Kasumi-1 (cell line): ENCODE results near the gene TSPAN10.

Source experiments
- DNase-seq, 2 experiments: peaks; one replicate each; lab custom pipeline; 2025; lab: John Stamatoyannopoulos, UW

TSPAN10 gene

GRCh38 chr17:81688616-81689015, 51.6 kb downstream of the TSPAN10 start:
- no peak for DNase-seq

DNA sequence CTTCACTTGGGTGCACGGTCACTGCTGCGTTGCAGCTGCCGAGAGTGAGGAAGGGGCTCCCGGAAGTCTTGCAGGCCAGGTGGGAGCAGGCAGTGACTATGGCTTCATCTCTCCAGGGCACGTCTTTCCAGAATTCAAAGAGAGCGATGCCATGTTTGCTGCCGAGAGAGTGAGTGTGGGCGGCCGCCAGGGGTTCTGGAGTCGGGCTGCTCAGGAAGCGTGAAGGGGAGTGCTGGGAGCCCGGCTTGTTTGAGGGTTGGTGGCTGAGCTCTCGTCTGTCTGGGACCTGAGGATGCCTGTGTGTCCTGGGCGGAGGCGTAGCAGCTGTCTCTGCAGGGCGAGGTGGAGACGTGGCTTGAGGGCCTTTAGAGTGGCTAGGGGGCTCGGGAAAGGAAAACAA, 53.1 kb downstream of the TSPAN10 start:
- no peak for DNase-seq

DNA sequence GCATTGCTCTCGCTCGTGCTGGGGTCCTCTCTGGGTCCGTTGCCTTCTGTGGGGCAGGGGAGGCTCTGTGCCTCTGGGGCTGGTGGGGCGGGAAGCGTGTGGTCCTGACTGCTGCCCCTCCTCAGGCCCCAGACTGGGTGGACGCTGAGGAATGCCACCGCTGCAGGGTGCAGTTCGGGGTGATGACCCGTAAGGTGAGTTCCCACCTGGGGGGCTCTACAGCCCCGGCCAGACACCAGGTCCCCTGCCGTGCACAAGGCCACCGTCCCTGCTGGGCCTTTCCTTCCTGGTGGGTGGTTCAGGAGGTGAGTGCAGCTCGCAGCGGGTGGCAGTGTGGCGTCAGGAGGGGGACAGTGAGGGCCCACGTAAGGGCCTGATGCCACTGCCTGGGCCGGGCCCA, 53.6 kb downstream of the TSPAN10 start:
- DNase-seq: no peak

- DNase-seq: no peak
These were observed 54.2 kb downstream of the TSPAN10 start for GRCh38 chr17:81691196-81691595.

DNA sequence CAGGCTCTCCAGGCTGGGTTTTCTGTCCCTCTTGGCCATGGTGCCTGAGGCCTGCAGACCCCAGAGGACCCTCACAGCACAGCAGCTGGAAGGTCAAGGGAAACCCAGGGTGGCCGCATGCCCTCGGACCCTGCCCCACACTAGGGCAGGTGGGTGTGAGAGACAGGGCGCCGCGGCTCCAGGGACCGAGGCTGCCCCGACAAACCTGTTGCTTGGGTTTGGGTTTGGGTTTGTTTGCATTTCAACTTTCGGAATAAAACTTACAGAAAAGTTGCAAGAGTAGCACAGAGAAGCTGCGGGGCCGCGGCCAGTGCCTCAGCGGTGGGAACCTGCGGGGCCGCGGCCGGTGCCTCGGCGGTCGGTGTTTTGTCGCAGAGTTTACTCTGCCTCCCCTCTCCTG, 54.6 kb downstream of the TSPAN10 start:
- DNase-seq: no peak

DNA sequence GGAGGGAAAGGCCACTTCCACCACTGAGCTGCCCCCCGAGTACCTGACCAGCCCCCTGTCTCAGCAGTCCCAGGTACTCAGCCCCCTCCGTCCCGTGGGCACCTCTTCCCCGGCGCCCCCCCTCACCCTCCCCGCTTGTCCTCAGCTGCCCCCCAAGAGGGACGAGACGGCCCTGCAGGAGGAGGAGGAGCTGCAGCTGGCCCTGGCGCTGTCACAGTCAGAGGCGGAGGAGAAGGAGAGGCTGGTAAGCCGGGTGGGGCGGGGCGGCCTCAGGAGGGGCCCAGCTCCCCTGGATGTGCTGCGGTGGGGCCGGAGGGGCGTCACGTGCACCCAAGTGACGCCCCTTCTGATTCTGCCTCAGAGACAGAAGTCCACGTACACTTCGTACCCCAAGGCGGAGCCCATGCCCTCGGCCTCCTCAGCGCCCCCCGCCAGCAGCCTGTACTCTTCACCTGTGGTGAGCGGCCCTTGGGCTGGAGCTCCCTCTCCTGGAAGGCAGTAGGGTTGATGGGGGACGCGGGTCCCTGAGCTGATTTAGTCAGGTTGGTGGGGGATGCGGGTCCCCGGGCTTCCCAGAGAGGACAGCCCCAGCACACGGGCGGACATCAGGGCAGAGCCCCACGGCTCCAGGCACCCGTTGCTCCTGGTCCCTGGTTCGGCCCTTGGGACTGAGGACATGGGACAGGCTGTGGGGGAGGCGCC, 56.7 kb downstream of the TSPAN10 start:
- no peak for DNase-seq

- DNase-seq: no peak
These were observed 57.8 kb downstream of the TSPAN10 start for GRCh38 chr17:81694810-81695209.

- no peak for DNase-seq
These were observed 58.2 kb downstream of the TSPAN10 start for GRCh38 chr17:81695211-81695610.

DNA sequence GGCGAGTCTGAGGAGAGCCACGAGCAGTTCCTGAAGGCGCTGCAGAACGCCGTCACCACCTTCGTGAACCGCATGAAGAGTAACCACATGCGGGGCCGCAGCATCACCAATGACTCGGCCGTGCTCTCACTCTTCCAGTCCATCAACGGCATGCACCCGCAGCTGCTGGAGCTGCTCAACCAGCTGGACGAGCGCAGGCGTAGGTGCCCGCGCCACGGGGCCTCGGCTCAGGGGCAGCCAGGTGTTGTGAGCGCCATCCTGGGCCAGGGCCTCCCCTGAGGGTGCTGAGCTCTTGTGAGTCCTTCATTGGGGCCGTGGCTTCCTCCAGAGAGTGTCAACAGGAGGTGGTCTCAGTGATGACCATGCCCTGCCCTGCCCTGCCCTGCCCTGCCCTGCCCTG, 58.8 kb downstream of the TSPAN10 start:
- no peak for DNase-seq

DNA sequence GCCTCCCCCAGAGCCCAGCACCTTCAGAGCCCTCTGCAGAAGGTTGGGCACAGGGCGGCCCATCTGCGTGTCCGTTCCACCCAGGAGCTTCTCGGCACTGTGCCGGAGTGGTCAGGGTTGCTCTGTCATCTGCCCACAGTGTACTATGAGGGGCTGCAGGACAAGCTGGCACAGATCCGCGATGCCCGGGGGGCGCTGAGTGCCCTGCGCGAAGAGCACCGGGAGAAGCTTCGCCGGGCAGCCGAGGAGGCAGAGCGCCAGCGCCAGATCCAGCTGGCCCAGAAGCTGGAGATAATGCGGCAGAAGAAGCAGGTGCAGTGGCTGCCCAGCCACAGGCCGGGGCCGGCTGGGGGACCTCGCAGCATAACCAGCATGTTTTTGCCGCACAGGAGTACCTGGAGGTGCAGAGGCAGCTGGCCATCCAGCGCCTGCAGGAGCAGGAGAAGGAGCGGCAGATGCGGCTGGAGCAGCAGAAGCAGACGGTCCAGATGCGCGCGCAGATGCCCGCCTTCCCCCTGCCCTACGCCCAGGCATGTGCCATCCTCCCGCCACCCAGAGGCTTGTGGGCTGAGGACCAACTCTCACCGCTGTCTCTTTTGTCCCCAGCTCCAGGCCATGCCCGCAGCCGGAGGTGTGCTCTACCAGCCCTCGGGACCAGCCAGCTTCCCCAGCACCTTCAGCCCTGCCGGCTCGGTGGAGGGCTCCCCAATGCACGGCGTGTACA, 59.4 kb downstream of the TSPAN10 start:
- DNase-seq: no peak

GRCh38 chr17:81697261-81698044, 60.5 kb downstream of the TSPAN10 start:
- no peak for DNase-seq
